GM18870 (cell line): ENCODE measurements around the gene TMEM273.

Source experiments
- ATAC-seq: cut with Tn5 transposase; IDR thresholded peaks from one replicate; pipeline ENCODE4 v1.9.1; 2021; ENCODE audit warnings: moderate library complexity; ENCODE audit not compliant: unreplicated experiment

The TMEM273 gene, protein sequence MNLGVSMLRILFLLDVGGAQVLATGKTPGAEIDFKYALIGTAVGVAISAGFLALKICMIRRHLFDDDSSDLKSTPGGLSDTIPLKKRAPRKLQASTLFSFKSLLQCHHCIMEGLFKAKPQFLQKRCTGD

GRCh38 chr10:49187950-49188761, at the start of gene TMEM273:
TSS of gene TMEM273 (minus strand) at chr10:49188391. CDS start at chr10:49188336, 55 bp downstream.
- peak; percentile 59 for ATAC-seq

DNA sequence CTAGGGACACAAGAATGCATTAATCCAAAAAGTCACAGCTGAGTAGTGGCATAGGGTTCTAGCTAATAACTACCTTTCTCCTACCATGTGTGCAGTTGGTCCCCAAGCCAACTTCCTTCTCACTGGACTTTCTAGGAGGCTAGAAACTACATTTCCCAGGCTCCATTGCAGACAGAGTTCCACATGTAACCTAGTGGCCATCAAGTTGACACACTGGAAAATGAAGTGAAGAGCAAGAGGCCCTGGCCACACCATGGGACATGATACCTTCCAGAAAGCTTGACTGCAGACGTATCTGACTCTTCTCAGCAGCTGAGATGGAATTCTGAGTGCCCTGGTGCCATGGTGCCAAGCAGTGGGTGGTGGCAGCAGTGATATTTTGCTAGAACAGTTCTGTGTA, 49.8 kb upstream of the TMEM273 start:
- no peak for ATAC-seq

GRCh38 chr10:49235392-49235791, 47.2 kb upstream of the TMEM273 start:
- ATAC-seq, result no peak

DNA sequence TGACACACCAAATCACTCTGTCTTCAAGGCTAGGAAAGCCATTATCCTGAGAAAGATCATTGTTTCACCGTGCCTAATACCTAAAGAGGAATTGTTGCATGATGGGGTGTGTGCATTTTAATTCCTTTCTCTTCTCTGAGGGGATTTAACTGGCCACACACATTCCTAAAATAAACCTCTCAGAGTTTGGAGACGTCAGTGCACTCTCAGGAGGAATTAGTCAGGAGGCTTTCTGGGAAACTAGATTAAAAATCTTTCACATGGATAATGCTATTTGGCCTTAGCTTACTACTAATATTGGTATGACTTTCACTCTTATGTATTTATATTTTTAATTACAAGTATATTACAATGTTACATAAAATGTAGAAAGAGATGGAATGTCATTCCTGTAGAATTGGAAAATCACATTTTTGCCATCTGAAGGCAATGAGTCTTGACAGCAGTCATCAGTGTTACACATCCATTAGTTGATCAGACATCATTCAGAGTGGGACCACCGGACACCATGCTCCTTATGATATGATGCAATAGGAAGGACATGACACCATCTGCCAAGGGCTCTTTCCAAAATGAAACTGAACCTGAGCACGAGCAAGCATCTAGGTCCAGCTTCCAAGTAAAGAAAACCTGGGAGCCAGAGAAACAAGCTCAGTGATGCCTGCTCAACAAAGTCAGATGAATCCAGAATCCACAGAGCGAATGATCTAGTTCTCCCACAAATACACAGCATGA, 43.1 kb upstream of the TMEM273 start:
- no peak for ATAC-seq

- no peak for ATAC-seq
Measured at GRCh38 chr10:49230004-49230403, 41.8 kb upstream of the TMEM273 start.

DNA sequence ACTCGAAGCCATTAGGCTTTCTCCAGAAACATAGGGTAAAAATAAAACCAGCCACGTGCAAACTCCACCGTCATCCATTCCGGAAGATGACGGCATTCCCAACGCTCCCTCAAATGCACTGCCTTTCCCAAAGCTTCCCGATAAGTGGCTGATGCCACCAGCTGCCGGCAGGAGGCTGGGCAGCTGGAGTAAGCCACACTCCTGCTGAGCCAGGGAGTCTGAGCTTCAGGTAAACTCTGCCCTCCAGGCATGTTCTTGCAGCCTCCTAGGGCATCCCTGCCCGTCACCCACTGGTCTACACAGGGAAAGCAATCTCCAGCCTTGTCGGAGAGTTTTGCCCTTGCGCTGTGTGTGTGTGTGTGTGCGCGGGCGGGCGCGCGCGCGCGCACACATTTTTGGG, 40.5 kb upstream of the TMEM273 start:
- ATAC-seq, result no peak

- no peak for ATAC-seq
Measured at GRCh38 chr10:49227406-49227805, 39.2 kb upstream of the TMEM273 start.

DNA sequence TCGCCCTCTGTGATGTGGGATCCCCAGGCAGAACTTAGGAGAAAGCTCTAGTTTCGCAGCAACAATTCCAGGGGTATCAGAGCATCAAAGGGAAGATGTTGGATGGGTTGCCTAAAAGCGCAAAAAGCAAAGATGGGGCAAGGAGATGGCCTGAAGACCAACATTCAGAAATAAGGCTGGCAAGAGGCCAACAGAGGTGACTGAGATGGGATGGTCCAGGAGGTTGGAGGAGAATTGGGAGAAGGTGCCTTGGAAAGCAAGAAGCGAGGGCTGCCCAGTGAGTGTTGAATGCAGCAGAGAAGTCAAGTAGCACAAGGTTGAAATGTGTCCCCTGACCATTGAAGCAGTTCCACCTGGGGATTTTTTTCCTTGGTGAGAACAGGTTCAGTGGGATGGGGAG, 38.4 kb upstream of the TMEM273 start:
- no peak for ATAC-seq

- no peak for ATAC-seq
Measured at GRCh38 chr10:49225218-49225876, 37.2 kb upstream of the TMEM273 start.

GRCh38 chr10:49223205-49223604, 35.0 kb upstream of the TMEM273 start:
- no peak for ATAC-seq

DNA sequence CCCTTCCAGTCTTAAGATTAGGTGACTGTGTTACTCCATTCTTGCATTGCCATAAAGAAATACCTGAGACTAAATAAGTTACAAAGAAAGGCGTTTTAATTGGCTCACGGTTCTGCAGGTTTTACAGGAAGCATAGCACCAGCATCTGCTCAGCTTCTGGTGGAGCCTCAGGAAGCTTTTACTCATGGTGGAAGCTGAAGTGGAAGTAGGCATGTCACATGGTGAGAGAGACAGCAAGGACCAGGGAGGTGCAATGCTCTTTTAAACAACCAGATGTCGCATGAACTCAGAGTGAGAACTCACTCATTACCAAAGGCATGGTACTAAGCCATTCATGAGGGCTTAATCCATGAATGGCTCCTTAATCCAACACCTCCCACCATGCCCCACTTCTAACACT, 34.0 kb upstream of the TMEM273 start:
- ATAC-seq, result no peak

DNA sequence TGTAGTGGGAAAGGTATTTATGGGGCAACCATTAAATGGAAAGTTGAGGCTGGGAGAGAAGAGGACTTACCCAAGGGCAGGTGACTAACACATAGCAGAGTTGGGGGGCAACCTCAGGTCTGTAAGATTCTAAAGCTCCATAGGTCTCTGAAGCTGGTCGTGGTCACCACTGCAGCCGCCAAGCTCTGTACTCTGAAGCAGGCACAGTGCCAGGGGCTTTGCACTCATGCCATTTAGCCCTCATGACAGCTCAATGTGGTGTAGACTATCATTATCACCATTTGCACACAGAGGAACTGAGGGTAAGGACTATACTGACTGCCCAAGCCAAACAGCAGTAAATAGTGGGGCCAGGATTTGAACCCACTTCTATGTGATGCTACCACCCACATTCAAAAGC, 32.5 kb upstream of the TMEM273 start:
- no peak for ATAC-seq

DNA sequence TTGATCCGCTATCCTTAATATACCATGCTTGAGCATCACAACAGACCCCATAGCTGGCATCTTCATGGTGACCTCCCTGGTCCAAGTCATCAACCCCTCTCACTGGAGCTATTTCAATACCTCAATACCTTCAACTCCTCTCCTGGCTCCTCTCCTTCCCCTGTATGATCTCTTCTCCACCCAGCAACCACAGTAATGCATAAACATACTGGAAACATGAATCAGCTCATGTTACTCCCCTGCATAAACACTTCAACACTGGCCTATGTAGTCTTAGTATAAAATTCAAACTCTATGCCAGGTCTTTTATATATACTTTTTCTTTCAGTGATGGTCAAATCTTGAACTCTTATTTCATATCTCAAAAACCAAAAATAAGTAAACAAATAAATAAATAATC, 31.8 kb upstream of the TMEM273 start:
- no peak for ATAC-seq

- ATAC-seq, result no peak
Measured at GRCh38 chr10:49219248-49219647, 31.1 kb upstream of the TMEM273 start.

DNA sequence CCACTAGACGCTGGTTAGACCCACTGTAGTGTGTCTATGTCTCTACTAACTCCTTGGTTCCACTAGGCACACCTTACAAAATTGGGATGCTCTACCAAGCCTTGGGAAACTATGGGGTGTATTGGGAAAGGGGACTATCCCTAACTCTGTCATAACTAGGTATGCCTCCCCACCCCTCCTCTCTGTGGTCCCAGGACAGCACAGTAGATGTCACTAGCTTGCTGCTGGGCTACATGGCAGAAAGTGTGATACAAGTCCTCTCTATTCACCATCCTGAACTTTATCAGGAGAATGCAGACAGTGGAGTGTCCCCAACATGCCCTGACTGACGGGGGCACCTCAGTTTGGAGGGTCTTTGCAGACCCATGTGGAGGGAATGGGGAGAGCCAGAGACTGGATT, 30.3 kb upstream of the TMEM273 start:
- ATAC-seq, result no peak

DNA sequence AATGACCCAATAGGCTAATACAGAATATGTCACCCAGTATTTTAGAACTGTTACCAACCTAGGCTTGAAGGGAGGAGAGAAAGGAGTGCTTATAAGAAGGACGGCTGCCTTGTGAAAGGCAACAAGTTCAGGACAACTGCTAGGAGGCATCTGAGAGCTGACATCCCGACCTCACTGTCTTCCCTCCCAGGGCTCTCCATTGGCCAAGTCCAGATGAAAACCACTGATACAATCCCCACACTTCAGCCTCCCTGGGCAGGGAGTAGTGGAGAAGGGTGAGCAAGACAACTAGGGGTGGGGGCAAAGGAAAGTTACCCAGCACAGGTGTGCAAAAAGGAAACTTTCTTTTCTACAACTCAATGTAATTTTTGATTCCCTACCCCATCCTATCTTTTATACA, 29.5 kb upstream of the TMEM273 start:
- ATAC-seq, result no peak

DNA sequence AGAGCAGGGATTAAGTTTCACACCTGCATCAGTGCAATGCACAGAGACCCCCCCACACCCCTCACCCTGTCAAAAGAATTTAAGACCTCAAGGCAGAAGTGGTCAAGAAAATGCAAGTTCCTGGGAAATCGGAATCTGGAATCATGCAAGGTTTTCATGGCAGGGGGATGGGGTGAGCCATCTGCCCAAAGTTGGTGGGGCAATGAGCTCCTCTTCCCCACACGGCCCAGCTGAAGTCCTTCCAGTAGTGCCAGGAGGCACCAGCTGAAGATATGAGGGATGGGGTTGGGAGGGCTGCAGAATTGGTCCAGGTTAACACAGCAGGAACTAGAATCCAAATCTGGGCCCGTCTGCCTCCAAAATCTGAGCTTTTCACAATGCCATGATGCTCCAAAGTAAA, 25.0 kb upstream of the TMEM273 start:
- no peak for ATAC-seq

DNA sequence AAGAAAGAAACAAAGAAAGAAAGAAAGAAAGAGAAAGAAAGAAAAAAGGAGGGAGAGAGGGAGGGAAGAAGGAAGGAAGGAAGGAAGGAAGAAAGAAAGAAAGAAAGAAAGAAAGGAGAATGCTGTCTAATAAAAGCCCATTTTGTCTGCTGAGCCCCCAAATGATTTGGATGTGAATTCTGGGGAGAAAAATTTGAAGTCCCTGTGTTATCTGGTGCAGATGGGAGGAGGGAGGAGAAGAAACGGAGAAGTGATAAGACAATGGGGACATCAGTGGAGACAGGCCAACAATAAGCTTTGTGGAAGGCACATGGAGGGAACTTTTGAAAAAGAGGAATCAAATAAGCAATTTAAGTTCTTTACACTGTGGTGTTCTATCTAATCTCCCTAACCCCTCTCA, 24.6 kb upstream of the TMEM273 start:
- no peak for ATAC-seq

DNA sequence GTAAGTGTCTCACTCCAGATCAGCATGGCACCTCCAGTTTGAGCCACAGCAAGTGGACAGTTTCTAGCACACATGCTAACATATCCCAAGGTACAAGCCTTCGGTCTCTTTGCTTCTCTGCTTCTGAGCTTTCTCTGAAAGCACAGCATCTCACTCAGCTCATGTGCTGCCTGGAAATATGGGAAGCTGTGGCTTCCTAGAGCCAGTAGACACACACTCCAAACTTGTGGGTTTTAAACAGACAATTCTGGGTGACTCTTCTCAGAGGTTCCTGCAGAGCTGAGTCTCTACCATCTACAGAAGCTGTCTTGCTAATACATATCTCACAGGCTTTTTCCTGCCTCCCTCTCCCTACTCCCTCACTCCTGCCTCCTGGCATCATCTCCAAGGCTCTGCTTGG, 23.9 kb upstream of the TMEM273 start:
- ATAC-seq, result no peak

DNA sequence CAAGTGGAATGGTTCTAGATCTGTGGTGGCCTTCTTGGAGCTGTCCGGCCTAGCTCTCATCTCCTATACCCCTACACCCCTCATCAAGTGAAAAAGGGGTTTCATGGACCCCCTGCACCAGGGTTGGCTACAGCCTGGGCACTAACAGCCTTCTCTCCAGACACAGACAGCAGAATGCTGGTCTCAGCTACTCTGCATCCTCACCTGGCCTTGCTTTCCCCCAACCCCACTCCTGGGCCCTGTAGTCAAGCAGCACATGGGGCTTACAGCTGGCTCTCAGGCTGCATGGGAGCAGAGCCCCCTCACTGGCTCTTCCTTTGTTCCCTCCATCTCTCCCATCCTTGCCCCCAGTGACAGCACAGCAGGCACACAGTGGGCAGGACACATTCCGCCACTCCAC, 20.8 kb upstream of the TMEM273 start:
- ATAC-seq, result no peak

DNA sequence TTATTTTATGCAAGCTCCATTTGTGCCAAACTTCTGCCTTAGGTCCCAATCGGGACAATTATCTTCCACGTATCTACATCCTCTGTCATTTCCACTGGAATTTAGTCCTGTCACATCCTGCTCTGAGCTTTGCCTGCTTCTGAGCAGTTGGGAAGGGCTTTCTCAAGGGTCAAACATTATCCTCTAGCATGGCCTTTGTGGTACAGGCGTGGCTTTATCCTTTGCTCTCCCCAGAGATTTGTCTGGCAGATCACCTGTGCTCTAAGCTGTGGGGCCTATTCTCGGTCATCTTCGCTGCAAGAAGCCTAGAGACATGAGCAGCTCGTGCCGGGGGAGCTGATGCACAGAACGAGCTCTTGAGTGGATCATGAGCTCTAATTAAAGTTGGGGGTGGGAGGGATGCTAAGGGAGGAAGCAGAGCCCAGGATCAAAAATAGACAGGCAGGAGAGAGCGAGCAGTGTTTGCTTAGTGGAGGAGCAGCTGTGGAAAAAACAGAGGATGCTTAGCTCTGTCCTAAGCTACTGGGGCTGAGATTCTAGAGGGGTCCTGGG, 19.8 kb upstream of the TMEM273 start:
- no peak for ATAC-seq
